GM12875 (cell line): ENCODE results near the gene ABCA3.

Experiments
- H3K4me3 ChIP-seq: one replicate; pipeline ENCODE4 v1.5.1; 2011; ENCODE audit warnings: low read depth, low read length, control low read depth
- CTCF ChIP-seq: IDR thresholded peaks from 2 replicates; pipeline ENCODE4 v1.5.1; 2011; ENCODE audit warnings: low read depth, mild to moderate bottlenecking, control low read depth, inconsistent platforms, low read length, moderate library complexity, borderline replicate concordance; ENCODE audit not compliant: insufficient read depth

ABCA3 gene

DNA sequence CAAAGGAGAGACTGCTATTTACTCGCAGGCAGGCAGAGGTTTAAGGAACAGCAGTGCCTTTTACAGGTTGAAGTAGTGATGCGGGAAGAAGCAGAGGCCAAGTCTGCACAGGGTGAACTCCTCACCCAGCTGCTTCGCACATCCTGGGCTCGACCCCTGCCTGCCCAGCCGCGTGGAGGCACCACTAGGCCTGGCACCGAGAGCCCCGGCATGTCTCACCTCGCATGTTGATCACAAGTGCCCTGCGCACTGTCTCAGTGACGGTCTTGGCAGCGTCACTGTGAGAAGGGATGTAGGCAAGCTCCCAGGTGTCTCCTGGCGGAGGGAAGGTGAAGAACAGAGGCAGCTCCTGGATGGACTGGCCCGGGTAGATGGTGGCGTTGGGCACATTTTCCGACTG, 14.7 kb downstream of the ABCA3 start:
- no peak overlapping the region for H3K4me3 ChIP-seq
- TF ChIP-seq CTCF: no peak

DNA sequence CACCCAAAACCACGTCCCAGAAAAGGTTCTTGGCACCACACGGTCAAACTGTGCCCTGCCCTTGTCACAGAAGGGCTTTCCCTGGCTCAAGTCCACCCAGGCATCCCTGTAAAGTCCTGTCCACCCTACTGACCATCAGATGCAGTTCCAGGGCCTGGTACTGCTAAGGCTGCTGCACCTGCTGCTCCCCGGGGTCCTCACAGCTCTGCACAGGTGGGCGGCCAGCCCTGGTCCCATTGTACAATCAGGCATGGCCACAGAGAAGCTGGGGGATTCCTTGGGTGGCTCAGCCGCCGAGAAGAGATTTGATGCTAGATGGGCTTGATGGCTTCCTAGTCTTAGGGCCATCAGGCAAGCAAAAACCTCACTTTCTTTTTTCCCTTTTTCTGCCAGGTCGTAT, 15.3 kb downstream of the ABCA3 start:
- H3K4me3 ChIP-seq: no peak overlapping the region
- TF ChIP-seq CTCF: no peak

DNA sequence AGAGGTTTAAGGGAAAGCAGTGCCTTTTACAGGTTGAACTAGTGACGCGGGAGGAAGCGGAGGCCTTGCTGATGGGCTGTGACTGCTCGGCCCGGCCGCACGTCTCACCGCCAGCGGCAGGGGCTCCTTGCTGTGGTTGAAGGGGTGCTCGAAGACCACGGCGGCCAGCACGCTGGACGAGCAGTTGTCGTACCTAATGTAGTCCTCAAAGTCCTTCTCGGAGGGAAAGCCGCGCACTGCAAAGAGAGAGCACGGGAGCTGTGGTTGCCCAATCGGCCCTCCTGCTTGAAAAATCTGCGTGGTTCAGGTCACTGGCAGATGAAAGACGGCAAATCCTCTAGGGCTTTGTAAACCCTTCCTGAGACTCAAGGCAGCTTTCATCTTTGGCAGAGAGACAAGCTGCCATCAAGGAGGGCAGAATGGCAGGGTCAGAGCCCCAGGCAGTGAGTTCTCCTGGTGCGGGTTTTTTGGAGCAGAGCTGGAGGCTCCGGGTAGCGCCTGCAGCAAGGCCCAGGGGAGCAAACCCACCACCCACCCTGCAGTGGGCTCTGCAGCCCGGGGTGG, 16.1 kb downstream of the ABCA3 start:
- no peak overlapping the region for H3K4me3 ChIP-seq
- TF ChIP-seq CTCF: no peak

DNA sequence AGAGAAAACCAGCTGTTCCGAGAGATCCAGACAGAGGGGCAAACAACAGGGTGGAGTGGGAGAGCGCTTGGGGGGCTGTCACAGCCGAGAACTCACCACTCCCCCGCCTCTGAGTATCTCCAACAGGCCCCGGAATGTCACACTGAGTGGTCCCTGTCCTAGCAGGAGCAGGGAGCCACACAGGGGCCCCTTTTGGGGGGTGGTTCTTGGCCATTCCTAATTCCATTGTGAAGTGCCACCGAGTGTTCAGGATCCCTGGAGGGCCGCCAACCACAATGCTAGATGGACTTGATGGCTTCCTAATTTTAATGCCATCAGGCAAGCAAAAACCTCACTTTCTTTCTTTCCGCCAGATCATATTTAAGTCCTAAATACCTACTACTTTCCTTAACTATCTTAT, 16.8 kb downstream of the ABCA3 start:
- H3K4me3 ChIP-seq: no peak overlapping the region
- TF ChIP-seq CTCF: no peak

DNA sequence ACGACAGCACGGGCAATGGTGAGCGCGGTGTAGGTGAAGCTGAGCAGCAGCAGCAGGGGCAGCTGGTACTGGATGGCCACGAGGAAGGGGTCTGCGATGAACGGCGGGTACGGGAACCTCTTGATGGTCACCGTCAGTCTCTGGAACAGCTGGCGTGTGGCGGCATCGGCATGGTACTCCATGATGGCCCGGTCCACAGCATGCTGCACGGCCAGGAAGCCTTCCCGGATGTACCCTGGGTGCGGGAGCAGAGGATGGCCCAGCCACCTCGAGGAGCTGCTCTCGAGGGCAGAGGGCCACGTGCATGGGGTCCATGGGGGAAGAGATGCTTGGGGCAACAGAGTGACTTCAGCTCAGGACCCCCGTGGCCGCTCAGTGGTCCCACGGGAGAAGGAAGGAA, 20.9 kb downstream of the ABCA3 start:
- H3K4me3 ChIP-seq: no peak overlapping the region
- TF ChIP-seq CTCF: no peak

GRCh38 chr16:2317231-2318020, 23.1 kb downstream of the ABCA3 start:
- no peak for TF ChIP-seq CTCF
- no peak overlapping the region for H3K4me3 ChIP-seq
